GM19025 (cell line): ENCODE data around the gene TMEM184A.
A peak's percentile ranks its signal among the peaks of the same experiment; 100 is the strongest.
"Not testable (repeated sequence)": the region's sequence is repeated elsewhere in the genome, so short reads cannot be mapped to it uniquely, and the experiment has no call there.

Experiments used
- ATAC-seq: cut with Tn5 transposase; IDR thresholded peaks from one replicate; pipeline ENCODE4 v1.9.1; 2021; ENCODE audit warnings: mild to moderate bottlenecking, low read depth, moderate library complexity; ENCODE audit not compliant: unreplicated experiment

Gene TMEM184A

DNA sequence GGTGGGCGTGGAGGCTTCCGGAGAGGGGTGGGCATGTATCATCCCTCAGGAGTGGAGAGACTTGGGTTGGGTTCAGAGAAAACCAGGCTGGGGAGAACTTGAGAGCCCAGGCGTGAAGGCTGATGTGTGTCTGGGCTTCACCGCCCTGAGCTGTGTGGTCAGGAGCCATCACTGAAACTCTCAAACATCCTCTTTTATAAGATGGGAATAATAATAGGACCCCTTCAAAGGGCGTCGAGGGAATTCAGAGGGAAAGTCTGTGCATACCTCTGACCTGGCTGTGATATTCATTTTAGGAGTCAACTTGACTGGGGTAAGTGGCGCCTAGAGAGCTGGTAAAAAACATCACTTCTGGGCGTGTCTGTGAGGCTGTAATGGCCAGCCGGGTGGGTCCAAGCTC, 34.9 kb upstream of the TMEM184A start:
- ATAC-seq, result no peak

DNA sequence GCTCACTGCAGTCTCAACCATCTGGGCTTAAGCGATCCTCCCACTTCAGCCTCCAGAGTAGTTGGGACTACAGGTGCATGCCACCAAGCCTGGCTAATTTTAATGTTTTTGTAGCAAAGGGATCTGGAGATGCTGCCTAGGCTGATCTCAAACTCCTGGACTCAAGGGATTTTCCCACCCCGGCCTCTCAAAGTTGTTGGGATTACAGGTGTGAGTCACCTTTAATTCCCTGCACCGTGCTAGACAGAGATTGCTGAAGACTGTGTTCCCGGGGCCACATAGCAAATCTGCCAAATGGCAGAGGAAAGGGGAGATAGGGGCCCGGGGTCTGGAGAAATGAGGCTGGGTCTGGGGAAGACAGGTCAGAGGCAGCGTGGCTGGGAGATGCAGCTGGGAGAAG, 34.5 kb upstream of the TMEM184A start:
- ATAC-seq, result no peak

DNA sequence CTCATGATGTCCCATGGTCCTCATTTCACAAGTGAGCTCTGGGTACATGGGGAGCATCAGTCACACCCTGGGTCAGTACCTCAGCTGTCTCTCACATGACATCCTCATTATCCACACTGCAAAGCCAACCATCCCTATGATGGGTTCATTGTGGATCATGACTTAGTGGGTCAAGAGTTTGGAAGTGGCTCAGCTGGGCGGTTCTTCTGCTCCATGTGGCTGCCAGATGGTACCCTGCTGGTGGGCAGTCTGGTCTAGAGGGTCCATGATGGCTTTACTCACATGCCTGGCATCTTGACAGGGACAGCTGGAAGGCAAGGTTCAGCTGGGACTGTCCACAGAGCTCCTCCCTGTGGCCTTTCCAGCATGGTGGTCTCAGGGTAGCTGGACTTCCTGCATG, 33.0 kb upstream of the TMEM184A start:
- no peak for ATAC-seq

GRCh38 chr7:1587738-1588137, 31.7 kb upstream of the TMEM184A start:
- no peak for ATAC-seq

- no peak for ATAC-seq
These were observed 31.1 kb upstream of the TMEM184A start for GRCh38 chr7:1586827-1587705.

DNA sequence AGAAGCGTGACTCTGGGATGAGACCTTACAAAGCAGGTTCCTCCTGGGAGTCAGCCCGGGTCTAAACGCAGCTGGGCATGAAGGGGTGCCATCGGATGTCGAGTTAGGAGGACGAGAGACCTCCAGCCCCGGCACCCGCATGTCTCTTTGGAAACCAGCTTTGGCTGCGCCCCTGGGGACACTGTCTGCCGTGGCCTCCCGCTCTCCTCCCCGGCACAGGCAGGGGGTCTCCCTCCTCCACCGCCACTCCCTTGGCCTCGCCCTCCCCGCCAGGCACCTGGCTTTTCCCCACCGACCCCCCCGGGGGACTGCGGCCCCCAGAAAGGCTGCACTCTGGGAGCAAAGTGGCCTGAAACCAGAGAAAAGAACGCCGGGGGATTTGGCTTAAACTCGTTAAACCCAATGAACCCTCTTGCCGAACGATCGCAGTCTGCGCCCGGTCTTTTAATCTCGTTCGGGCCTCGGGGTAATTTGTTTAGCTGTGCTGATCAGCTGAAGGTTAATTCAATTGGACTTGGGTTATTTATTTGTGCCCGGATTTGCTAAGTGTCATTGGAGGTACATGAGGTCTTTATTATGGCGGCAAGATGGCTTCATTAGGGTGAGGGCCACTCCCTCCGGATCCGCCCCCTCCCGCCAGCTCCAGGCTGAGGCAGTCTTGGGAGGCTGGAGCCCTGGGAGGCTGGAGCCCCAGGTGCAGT, 30.3 kb upstream of the TMEM184A start:
- no peak for ATAC-seq

DNA sequence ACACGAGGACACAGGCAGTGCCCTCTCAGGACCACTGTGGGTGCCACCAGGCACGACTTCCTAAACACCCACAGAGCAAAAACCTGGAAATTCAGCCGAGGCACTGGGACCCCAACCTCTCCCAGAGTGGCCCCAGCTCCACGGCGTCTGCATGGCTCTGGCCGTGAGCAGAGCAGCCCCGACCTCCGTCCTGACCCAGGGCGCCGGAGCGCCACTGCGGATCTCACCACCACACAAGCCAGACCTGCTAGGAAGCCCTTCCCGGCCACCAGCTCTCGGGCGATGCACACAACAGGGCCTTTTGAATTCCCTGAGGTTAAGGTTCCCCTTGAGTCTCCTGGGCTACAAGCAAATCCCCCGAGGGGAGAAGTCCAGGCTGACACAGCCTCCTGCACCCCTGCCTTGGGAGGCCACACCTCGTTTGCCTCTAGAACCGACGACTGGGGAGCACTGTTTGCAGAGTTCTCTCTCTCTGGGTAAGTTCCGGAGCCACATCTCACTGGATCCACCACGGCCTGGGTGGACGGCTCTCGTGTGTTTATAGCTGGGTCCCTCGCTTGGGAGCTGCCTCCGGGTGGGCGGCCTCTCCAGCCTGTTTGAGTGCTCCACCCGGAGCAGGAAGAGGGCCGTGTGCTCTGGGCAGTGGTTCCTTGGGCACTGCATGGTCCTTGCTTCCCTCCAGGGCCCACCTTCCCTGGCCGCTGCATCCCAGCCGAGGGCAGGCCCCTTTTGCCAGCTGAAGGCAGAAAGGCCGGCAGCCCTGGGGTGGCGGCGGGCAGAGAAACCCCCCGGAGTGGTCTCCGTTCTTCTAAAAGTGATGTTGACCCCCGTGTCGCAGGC, 29.4 kb upstream of the TMEM184A start:
- no peak for ATAC-seq

DNA sequence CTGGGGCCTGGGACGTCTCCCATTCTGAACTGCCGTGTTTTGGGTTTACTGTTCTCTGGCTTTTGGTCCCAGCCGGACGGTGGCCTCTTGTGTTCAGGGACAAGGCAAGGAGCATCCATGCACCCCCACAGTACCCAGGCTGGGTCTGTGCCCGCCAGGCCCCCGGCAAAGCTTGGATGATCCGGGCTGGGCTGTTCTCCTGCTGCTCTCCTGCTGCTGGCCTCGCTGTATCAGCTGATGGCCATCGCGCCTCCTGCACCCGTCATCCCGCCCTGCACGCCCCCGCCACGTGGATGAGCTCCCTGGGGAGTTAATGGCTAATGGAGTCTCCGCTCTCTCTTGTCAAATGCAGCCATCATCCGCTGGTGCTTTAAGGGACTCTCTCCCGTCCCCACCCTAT, 28.7 kb upstream of the TMEM184A start:
- ATAC-seq, result no peak

DNA sequence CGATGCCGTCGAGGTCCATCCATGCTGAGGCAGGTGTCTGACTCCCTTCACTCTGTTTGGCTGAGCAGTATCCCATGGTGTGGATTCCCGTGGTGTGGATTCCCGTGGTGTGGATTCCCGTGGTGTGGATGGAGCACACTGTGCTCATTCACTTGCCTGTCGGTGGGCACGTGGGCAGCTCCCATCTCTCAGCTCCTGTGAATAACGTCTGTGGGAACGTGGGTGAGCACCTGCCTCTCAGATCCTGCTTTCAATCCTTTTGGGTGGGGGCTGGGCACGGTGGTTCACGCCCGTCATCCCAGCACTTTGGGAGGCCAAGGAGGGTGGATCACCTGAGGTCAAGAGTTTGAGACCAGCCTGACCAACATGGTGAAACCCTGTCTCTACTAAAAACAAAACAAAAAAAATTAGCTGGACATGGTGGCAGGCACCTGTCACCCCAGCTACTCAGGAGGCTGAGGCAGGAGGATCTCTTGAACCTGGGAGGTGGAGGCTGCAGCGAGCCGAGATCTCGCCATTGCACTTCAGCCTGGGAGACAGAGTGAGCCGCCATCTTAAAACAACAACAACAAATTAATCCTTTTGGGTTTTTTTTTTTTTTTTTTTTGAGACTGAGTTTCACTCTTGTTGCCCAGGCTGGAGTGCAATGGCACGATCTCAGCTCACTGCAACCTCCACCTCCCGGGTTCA, 27.4 kb upstream of the TMEM184A start:
- ATAC-seq, result not testable (repeated sequence)

DNA sequence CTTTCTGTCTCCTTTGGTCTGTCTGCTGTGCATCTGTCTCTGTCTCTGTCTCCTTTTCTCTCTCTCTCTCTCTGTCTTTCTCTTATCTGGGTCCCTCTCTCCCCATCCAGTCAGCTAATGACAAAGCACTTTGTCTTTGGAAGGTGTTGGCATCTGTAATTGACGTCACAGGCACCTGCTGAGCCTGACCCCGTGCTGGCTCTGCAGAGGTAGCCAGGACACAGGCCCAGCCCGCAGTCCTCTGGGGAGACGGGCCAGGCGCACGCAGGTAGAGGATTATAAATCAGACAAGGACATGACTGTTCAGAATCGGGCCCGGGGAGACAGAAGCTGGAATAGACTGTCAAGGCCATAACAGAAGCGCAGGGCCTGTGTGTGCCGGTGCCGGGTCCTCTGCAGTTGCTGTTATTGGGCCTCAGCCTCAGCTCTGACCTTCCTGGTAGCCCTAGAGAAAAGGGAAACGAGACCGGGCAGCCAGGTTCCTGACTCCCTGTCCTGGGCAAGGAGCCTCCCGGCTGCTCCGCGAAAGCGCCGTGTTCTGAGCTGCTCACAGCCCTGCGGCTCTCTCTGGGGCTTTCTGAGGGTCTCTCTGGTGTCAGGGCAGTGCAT, 24.5 kb upstream of the TMEM184A start:
- ATAC-seq, result no peak

- ATAC-seq, result no peak
These were observed 23.7 kb upstream of the TMEM184A start for GRCh38 chr7:1579481-1580421.

DNA sequence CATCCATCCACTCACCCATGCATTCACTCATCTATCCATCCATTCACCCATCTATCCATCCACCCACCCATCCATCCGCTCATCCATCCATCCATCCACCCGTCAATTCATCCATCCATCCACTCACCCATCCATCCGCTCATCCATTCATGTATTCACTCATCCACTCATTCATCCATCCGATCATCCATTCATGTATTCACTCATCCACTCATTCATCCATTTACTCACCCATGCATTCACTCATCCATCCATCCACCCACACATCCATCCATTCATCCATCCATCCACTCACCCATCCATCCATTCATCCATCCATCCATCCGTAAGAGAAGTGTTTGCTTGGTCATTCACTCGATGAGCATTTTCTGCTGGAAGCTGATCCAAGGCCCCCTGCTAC, 22.5 kb upstream of the TMEM184A start:
- no peak for ATAC-seq

- no peak for ATAC-seq
These were observed 20.7 kb upstream of the TMEM184A start for GRCh38 chr7:1576521-1577253.

GRCh38 chr7:1575809-1576208, 19.8 kb upstream of the TMEM184A start:
- no peak for ATAC-seq

GRCh38 chr7:1572111-1572822, 16.3 kb upstream of the TMEM184A start:
- ATAC-seq, result no peak

GRCh38 chr7:1569833-1570632, 14.0 kb upstream of the TMEM184A start, which contains the start of gene PSMG3:
Gene PSMG3, minus strand, starts transcription at chr7:1570032. Its CDS starts 693 bp downstream, at chr7:1569339.
- ATAC-seq, result peak; percentile 95

- ATAC-seq, result no peak
These were observed 13.4 kb upstream of the TMEM184A start for GRCh38 chr7:1569440-1569832.
